SK-N-SH (cell line): ENCODE measurements around the gene BRINP2. TPM values are rescaled to one million over a fixed set of nuclear protein-coding genes. Genes with fewer than 3 reads are reported as not detected.

Experiments
- CTCF ChIA-PET: fragments of 300-600, 350-600 bp; formaldehyde crosslinking; extraction: SDS; loops from one replicate; lab custom pipeline; 2021; lab: Yijun Ruan, JAX
- POLR2A ChIA-PET: fragments of 350-600 bp; sonication (Branson Sonifier 250); formaldehyde crosslinking; extraction: SDS; loops from one replicate; lab custom pipeline; 2020; ENCODE audit warnings: antibody characterized with exemption, inconsistent platforms; lab: Yijun Ruan, JAX
- DNase-seq: peaks from one replicate; pipeline ENCODE4 v3.0.0; 2012
- H2AFZ ChIP-seq: fragments of 200-600 bp; sonication (generic); 2 replicates; pipeline ENCODE4 v1.8.1; 2016; ENCODE audit warnings: antibody characterized with exemption, mild to moderate bottlenecking, low read depth
- H3F3A ChIP-seq: fragments of 200-600 bp; sonication (generic); replicated peaks from 2 replicates; pipeline ENCODE3; 2016; ENCODE audit warnings: antibody characterized with exemption, mild to moderate bottlenecking; ENCODE audit not compliant: insufficient read depth
- H3K27ac ChIP-seq, 2 experiments: fragments of 200-500 bp in 1 of 2; fragments of 200-600 bp in 1 of 2; sonication (Bioruptor generic) in 1 of 2; sonication (generic), shearing (Covaris generic) in 1 of 2; 2 replicates each; pipeline versions ENCODE4 v1.5.1 to v1.6.1; 2014 to 2016; ENCODE audit warnings: low read depth in 2 of 2, inconsistent platforms in 1 of 2, low read length in 1 of 2, mild to moderate bottlenecking in 1 of 2, mixed read lengths in 1 of 2
- H3K27me3 ChIP-seq: fragments of 200-600 bp; sonication (generic), shearing (Covaris generic); 2 replicates; pipeline ENCODE4 v1.6.1; 2016; ENCODE audit warnings: mixed run types; ENCODE audit not compliant: insufficient read depth
- H3K36me3 ChIP-seq, 2 experiments: fragments of 200-500 bp in 1 of 2; fragments of 200-600 bp in 1 of 2; sonication (Bioruptor generic) in 1 of 2; sonication (generic) in 1 of 2; replicated peaks in 1 of 2; 2 replicates each; pipeline versions ENCODE3 to v1.5.1; 2014 to 2016; ENCODE audit warnings: low read length in 1 of 2, mild to moderate bottlenecking in 1 of 2; ENCODE audit not compliant: insufficient read depth in 2 of 2, control insufficient read depth in 1 of 2
- H3K4me1 ChIP-seq, 2 experiments: fragments of 200-500 bp in 1 of 2; fragments of 200-600 bp in 1 of 2; sonication (Bioruptor generic) in 1 of 2; sonication (generic), shearing (Covaris generic) in 1 of 2; 2 replicates each; pipeline versions ENCODE4 v1.5.1 to v1.6.1; 2014 to 2016; ENCODE audit warnings: low read depth in 1 of 2, low read length in 1 of 2, mixed run types in 1 of 2; ENCODE audit not compliant: insufficient read depth in 2 of 2, control insufficient read depth in 1 of 2
- H3K4me2 ChIP-seq: fragments of 200-600 bp; sonication (generic), shearing (Covaris generic); 2 replicates; pipeline ENCODE4 v1.6.1; 2017; ENCODE audit warnings: mixed run types
- H3K4me3 ChIP-seq, 2 experiments: fragments of 200-500 bp in 1 of 2; fragments of 200-600 bp in 1 of 2; sonication (Bioruptor generic) in 1 of 2; sonication (generic), shearing (Covaris generic) in 1 of 2; 2 replicates each; pipeline versions ENCODE4 v1.5.1 to v1.8.1; 2014 to 2016; ENCODE audit warnings: low read depth in 2 of 2, inconsistent platforms in 1 of 2, low read length in 1 of 2, mild to moderate bottlenecking in 1 of 2, mixed read lengths in 1 of 2, moderate library complexity in 1 of 2
- H3K79me2 ChIP-seq: fragments of 200-600 bp; sonication (generic); 2 replicates; pipeline ENCODE4 v1.8.1; 2017; ENCODE audit warnings: mild to moderate bottlenecking; ENCODE audit not compliant: insufficient read depth
- H3K9ac ChIP-seq: fragments of 200-600 bp; sonication (generic); 2 replicates; pipeline ENCODE4 v1.6.1; 2017; ENCODE audit warnings: mixed run types
- H3K9me2 ChIP-seq: fragments of 200-600 bp; sonication (generic); 2 replicates; pipeline ENCODE4 v1.6.1; 2017; ENCODE audit warnings: mixed run types
- H3K9me3 ChIP-seq: fragments of 200-600 bp; sonication (generic); 2 replicates; pipeline ENCODE4 v1.6.1; 2017; ENCODE audit warnings: mixed run types, mild to moderate bottlenecking, moderate library complexity
- H4K20me1 ChIP-seq: fragments of 200-600 bp; sonication (generic); 2 replicates; pipeline ENCODE4 v1.6.1; 2017; ENCODE audit warnings: mild to moderate bottlenecking, mixed run types; ENCODE audit not compliant: insufficient read depth
- CHD2 ChIP-seq: fragments of 150-350 bp; IDR thresholded peaks from 2 replicates; pipeline ENCODE4 v1.6.1; 2018; ENCODE audit warnings: low read length; ENCODE audit not compliant: partially characterized antibody
- FOSL2 ChIP-seq: IDR thresholded peaks from 2 replicates; pipeline ENCODE4 v1.4.0; 2012; ENCODE audit warnings: low read depth, mild to moderate bottlenecking, moderate library complexity, borderline replicate concordance
- FOXM1 ChIP-seq: IDR thresholded peaks from 2 replicates; pipeline ENCODE4 v1.4.0; 2012; ENCODE audit warnings: low read depth, mild to moderate bottlenecking
- JUND ChIP-seq: IDR thresholded peaks from 2 replicates; pipeline ENCODE4 v1.4.0; 2012
- MEF2A ChIP-seq: IDR thresholded peaks from 2 replicates; pipeline ENCODE4 v1.4.0; 2012; ENCODE audit warnings: low read depth, borderline replicate concordance
- NRF1 ChIP-seq: IDR thresholded peaks from 2 replicates; pipeline ENCODE4 v1.6.1; 2012; ENCODE audit warnings: low read depth, mild to moderate bottlenecking, low read length
- POLR2AphosphoS5 ChIP-seq: IDR thresholded peaks from 2 replicates; pipeline ENCODE4 v1.6.1; 2012; ENCODE audit warnings: low read depth, low read length
- REST ChIP-seq: IDR thresholded peaks from 2 replicates; pipeline ENCODE4 v1.6.1; 2012; ENCODE audit warnings: mild to moderate bottlenecking, low read depth, low read length, moderate library complexity
- TCF12 ChIP-seq: IDR thresholded peaks from 2 replicates; pipeline ENCODE4 v1.4.0; 2012
- WGBS: methylation state at CpG from one replicate; pipeline ENCODE4 v1.1.6; 2017; ENCODE audit warnings: low lambda C conversion rate; 5-methylcytosine and 5-hydroxymethylcytosine counted together
- polyA plus RNA-seq, 3 experiments: library from polyadenylated mRNA; depleted of rRNA; stranded (reverse); fragments of >200 nt; gene quantifications; 2 replicates each; pipeline ENCODE4 v1.2.3, GENCODE V29; 2012

Gene BRINP2
- polyA plus RNA-seq, 1 of the 3 experiments (the other 2 are of a cell fraction): 0.12 TPM

- Histone ChIP-seq H3K27me3 (no peaks in the 10 kb centered on the region), H2AFZ (no peak overlapping the region), H3K9me2 (no peaks in the 10 kb centered on the region), H3K4me1 (peaks cover 0 to 3% of the 10 kb centered on the region in 2 experiments; a peak in 1 of 4 replicates), H3K4me3 (no peak overlapping the region), H3K9me3 (no peaks in the 10 kb centered on the region), H3K36me3 (peaks cover 0 to 6% of the 10 kb centered on the region in 2 experiments), H3K4me2 (no peak overlapping the region), H3K9ac (no peak overlapping the region), H3K27ac (no peak overlapping the region), H3K79me2 (no peaks in the 10 kb centered on the region), H3F3A (no peaks in the 10 kb centered on the region), H4K20me1 (no peaks in the 10 kb centered on the region)
- WGBS: 72% methylated on average over 10 of the region's 10 CpGs
- ChIA-PET CTCF (interaction anchor here (1.0 to 1.5 kb wide), 3 partner anchors 28 to 109 kb away, joined by 3 read pairs; no protein-coding TSS in a partner anchor), POLR2A (no interaction called here)
- TF ChIP-seq NRF1 (no peak), FOSL2 (no peak), MEF2A (no peak), JUND (no peak), CHD2 (no peak), FOXM1 (no peak), REST (no peak)
- no peak for DNase-seq
These were observed 108.0 kb downstream of the BRINP2 start for GRCh38 chr1:177278626-177279390.

DNA sequence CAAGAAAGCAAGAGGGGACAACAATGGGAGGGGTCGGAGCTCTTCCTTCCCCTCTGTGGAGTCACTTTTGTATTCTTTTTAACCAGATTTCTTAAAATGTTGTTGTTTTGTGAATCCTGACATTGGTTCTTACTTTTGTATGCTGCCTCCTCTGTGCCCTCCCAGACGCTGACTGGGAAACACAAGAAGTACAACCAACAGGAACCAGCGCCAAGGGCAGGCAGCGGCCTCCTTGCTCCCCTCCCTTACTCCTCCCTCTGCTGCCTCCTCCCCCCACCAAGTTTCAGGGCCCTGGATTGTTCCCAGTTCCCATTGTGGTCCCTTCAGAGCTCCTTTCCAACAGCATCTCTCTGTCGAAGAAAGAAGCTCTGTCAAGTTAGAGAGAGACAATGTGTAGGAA lies 111.1 kb downstream of the BRINP2 start:
- TF ChIP-seq TCF12 (no peak), POLR2AphosphoS5 (no peak)
- WGBS: 38% methylated on average over 5 of the region's 5 CpGs
- H3K27ac ChIP-seq: no peak overlapping the region
- no peak for DNase-seq
- H3F3A ChIP-seq: no peaks in the 10 kb centered on the region
- ChIA-PET CTCF (interaction anchor here (1.0 kb wide), 1 partner anchor 25 kb away, joined by 3 read pairs; no protein-coding TSS in a partner anchor), POLR2A (no interaction called here)
- H3K9ac ChIP-seq: no peak overlapping the region
- no peaks in the 10 kb centered on the region for H3K9me3 ChIP-seq
- no peak overlapping the region for H3K4me3 ChIP-seq
- no peaks in the 10 kb centered on the region for H4K20me1 ChIP-seq
- no peaks in the 10 kb centered on the region for H3K27me3 ChIP-seq
- H3K4me2 ChIP-seq: no peak overlapping the region
- H3K9me2 ChIP-seq: no peaks in the 10 kb centered on the region
- H3K4me1 ChIP-seq: peaks cover 0 to 4% of the 10 kb centered on the region in 2 experiments; a peak in 1 of 4 replicates
- peaks cover 0 to 6% of the 10 kb centered on the region in 2 experiments for H3K36me3 ChIP-seq
- no peaks in the 10 kb centered on the region for H3K79me2 ChIP-seq
- no peak overlapping the region for H2AFZ ChIP-seq
